ENCODE measurements around the gene LMBR1L. TPM values are rescaled to one million over a fixed set of nuclear protein-coding genes. Genes with fewer than 3 reads are reported as not detected.

The LMBR1L gene
- total and polyA plus RNA-seq, 2 of the 13 experiments (the other 11 are each of a cell fraction or from before 2014, with no cell fraction given) = 12.2 to 65.9 TPM

GRCh38 chr12:49060237-49061156, 50.1 kb downstream of the LMBR1L start, which contains the start of gene KMT2D (continued):
- TF ChIP-seq HMGXB3 (CRISPR knock-in tag; IDR thresholded peaks at IDR 0.05; ENCODE audit: borderline replicate concordance) (peak; percentile 71; the same call in 1 of the 2 replicates), MEF2D (CRISPR knock-in tag; IDR thresholded peaks at IDR 0.05) (peak; percentile 93), SMAD3 (CRISPR knock-in tag; IDR thresholded peaks at IDR 0.05) (peak; percentile 80), ZNF773 (CRISPR knock-in tag; IDR thresholded peaks at IDR 0.05; ENCODE audit: borderline replicate concordance) (no peak), ARID3A (IDR thresholded peaks at IDR 0.05; ENCODE audit: low read depth, low read length) (peak; percentile 31; the same call in 1 of the 2 replicates), NR2F1 (CRISPR knock-in tag; IDR thresholded peaks at IDR 0.05) (no peak), GFI1 (CRISPR knock-in tag; IDR thresholded peaks at IDR 0.05; ENCODE audit: borderline replicate concordance) (peak; percentile 60; the same call in 1 of the 2 replicates), ZNF530 (CRISPR knock-in tag; IDR thresholded peaks at IDR 0.05; ENCODE audit: low read depth) (no peak), CREB1 (IDR thresholded peaks at IDR 0.05) (peak; percentile 89), CREB1 (CRISPR knock-in tag; IDR thresholded peaks at IDR 0.05) (peak; percentile 94), ZNF713 (CRISPR knock-in tag; IDR thresholded peaks at IDR 0.05) (no peak), YEATS2 (CRISPR knock-in tag; IDR thresholded peaks at IDR 0.05; ENCODE audit: borderline replicate concordance) (peak; percentile 91), CBFB (CRISPR knock-in tag; IDR thresholded peaks at IDR 0.05) (peak; percentile 90), NFAT5 (CRISPR knock-in tag; IDR thresholded peaks at IDR 0.05) (no peak; the same call in 1 of the 2 replicates), POLR2G (IDR thresholded peaks at IDR 0.05; ENCODE audit: low read depth, low read length) (peak; percentile 80), ASH2L (IDR thresholded peaks at IDR 0.05; ENCODE audit: insufficient read length, low read depth, low read length) (peak; percentile 98), IKZF1 (IDR thresholded peaks at IDR 0.05) (no peak)
